ENCODE measurements around the gene LRRC18. TPM values are rescaled to one million over a fixed set of nuclear protein-coding genes. Genes with fewer than 3 reads are reported as not detected.

Gene LRRC18
- polyA plus RNA-seq (ENCODE audit: insufficient read length): 0.20 TPM
- long read RNA-seq, donor 1: 0 reads
- long read RNA-seq, donor 2: 0 reads
- long read RNA-seq, donor 3: 0 reads
- long read RNA-seq, donor 4: 0 reads
- long read RNA-seq, donor 5: 0 reads
- long read RNA-seq, donor 6: 0 reads
- long read RNA-seq, donor 7: 0 reads
- long read RNA-seq, donor 8: 0 reads

- DNase-seq: no peak
These were observed at the start of gene LRRC18 for GRCh38 chr10:48939790-48940325. LRRC18 (minus strand) TSS chr10:48939840; CDS start chr10:48914155, 25,685 bp downstream.

GRCh38 chr10:48985621-48986158, 46.0 kb upstream of the LRRC18 start:
- DNase-seq: no peak

GRCh38 chr10:48983648-48984351, 44.2 kb upstream of the LRRC18 start:
- peak; percentile 14 for DNase-seq

- DNase-seq: no peak
These were observed 42.9 kb upstream of the LRRC18 start for GRCh38 chr10:48982584-48982983.

DNA sequence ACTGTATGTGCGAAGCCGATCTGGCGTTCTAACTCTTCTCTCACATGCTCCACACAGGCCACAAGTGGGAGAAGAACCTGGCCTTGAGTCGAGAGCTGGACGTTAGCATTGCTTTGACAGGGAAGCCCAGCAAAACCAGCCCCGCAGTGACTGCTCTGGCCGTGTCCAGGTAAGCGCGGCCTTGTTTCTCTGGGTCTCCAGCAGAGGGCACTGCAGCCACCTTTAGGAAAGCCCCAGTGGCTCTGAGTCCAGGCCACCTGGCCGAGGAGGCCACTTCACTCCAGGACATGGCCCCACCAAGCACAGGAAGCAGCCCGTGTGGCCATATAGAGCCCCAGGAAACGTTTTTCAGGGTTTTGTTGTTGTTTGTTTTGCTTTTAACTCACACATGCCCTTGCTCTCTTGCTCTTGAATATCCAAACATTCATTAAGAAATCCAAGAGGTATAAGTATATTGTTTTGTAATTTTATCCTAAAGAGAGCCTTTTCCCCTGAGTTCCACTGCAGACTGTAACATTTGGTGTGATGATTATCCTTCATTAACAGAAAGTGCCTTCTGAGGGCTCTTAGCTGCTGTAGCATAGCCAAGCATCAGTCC, 41.8 kb upstream of the LRRC18 start:
- DNase-seq: peak; percentile 34

DNA sequence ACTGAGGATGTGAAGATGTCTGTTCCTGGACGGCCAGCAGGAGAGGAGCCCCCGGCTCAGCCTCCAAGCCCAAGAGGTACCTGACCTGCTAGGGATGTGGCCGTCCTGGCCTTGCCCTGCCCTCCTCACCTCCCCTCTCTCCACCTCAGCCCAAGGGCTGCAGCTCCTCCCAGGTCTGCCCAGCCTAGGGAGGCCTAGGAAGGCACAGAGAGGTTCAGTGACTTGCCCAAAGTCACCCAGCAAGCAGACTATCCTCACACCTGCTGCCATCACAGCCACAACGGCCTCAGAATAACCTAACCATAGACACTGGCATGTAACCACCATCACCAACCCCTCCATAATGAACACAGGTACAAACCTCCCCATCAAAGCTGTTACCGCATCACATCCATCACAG, 38.7 kb upstream of the LRRC18 start:
- no peak for DNase-seq

GRCh38 chr10:48976196-48976595, 36.6 kb upstream of the LRRC18 start:
- DNase-seq: no peak

DNA sequence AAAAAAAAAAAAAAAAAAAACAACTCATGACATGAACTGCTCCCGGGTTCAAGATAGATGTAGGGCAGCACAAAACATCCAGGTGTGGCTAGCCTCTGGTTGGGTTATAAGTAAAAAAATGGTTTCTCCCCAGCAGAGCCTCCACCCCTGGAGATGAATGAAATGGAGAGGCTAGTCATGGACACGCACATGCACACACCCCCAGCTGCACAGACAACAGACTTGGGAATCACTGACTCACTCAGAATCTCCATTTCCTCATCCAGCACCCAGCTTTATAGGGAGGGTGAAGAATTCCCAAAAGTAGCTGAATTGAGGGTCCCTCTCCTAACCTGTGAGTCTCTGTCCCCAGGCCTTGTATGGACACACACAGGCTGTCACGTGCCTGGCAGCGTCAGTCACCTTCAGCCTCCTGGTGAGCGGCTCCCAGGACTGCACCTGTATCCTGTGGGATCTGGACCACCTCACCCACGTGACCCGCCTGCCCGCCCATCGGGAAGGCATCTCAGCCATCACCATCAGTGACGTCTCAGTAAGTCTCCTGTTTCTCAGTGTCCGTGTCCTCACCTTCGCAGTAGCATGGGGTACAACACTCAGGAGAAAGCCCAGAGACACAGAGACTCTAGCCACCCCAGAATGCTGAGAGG, 35.0 kb upstream of the LRRC18 start:
- no peak for DNase-seq

GRCh38 chr10:48973065-48973464, 33.4 kb upstream of the LRRC18 start:
- no peak for DNase-seq

DNA sequence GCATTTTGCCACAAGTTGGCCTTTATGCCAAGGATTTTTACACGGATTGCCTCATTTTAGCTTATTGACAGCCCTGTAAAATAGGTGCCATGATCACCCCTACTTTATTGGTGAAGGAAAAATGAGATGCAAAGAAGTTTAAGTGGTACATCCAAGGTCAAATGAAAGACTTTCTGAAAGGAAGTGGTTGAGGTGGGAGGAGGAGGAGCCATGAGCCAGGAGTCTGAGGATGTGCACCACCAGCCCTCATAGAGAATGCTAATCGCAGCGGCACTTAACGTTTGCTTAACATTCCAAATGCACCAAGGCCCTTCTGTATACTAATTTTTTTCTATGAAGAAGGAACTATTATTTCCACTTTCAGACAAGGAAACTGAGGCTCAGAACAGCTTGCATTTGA, 31.0 kb upstream of the LRRC18 start:
- no peak for DNase-seq

GRCh38 chr10:48970046-48970445, 30.4 kb upstream of the LRRC18 start:
- DNase-seq: no peak

DNA sequence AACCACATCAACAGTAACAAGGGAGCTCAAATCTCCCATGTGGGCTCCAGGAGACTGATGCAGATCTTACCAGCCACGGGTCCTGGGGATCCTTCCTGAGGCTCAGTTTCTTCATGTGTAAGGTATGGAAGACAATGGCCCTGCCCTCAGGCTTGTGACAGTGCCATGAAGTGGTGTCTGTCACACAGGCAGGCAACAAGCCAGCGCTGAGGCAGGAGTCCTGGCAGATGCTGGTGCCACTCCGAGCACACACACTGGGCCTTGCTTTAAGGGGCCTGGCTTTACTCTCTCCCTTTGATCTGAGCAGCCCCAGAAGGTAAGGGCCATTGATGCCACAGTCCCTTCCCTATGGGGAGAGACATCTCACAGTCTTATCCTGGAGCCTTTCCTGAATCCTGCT, 28.4 kb upstream of the LRRC18 start:
- DNase-seq: no peak

GRCh38 chr10:48965460-48965859, 25.8 kb upstream of the LRRC18 start:
- DNase-seq: no peak

DNA sequence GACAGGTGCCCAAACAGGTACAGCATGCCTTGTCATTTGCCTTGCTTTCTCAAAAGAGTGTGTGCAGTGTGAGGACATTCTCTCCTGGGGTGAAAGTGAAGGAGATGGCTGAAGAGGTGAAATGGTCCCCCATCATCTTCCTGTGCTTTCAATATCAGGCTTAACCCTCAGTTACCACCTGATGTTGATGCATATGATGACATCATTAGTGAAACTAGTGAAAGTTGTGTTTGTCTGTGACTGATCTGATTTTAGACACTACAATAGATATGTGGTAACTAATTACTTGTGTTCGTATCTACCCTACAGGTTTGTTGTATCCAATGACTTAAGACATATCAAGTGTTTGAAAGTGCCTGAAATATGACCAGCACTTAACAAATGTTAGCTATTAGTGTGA, 24.4 kb upstream of the LRRC18 start:
- DNase-seq: no peak

- no peak for DNase-seq
These were observed 19.1 kb upstream of the LRRC18 start for GRCh38 chr10:48958598-48959190.

GRCh38 chr10:48957361-48958151, 17.9 kb upstream of the LRRC18 start:
- no peak for DNase-seq

- DNase-seq: no peak
These were observed 12.1 kb upstream of the LRRC18 start for GRCh38 chr10:48951707-48952106.

GRCh38 chr10:48948470-48949037, 8.9 kb upstream of the LRRC18 start:
- no peak for DNase-seq

DNA sequence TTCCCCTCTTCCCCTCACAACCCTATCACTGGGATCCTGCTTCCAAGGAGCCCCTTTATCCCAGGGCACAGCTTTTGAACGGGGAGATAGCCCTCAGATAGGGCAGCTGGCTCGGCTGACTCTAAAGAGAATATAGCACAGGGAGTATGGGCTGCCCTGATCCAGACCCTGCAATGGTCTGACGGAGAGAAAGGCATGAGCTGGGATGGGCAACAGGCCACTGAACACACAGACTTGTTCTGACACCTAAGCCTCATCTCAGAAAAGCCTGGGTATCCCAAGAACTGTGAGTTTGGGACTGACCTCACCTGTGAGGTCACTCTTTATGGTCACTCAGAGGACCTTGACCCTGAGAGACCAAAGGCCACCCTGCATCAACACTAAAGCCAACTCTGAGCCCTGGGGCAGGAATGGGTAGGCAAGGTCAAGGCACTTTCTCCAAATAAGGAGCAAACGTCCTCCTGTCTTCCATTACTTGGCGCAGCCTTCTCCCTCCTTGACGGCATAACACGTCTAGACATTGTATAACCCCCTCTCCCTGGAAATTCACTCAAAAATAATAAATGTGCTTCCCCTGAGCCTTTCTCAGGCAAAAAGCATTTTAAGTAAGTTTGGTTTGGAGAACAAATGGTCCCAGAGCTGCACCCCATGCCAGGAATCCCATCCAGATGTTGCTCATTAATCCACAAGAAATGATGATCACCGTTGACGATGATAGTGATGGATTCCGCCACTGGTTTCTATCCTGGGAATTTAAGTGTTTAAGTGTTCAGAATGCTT, 8.2 kb upstream of the LRRC18 start:
- no peak for DNase-seq

DNA sequence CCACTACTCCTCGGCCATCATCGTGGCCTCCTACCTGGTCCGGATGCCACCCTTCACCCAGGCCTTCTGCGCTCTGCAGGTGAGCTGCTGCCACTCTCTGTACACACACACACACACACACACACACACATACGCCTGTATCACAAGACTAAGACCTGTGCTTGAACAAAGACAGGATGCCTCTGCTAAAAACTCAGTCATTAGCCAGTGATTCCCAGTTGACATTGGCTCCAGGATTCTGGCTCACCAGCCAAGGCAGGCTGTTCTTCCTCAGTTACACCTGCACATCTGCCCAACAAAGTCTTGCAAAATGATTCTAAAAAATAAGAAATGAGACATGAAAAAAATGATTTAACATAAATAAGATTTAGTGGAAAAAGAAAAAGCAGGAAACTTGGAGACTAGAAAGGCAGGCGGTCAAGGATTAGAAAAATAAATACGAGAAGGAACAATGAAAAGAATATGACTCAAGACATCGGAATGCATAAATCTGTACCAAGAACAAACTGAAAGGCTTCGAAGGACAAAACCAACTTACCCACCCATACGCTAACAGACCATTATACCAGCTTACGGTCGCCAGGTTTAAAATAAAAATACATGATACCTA, 7.4 kb upstream of the LRRC18 start:
- DNase-seq: no peak

Measured in left kidney (tissue), 8 donors.